Measurements from ENCODE around the gene MUC5B. TPM values are rescaled to one million over a fixed set of nuclear protein-coding genes. Genes with fewer than 3 reads are reported as not detected.

Gene MUC5B
- total RNA-seq, 1 experiment from 2014 or later = 24.3 TPM

- BruUV-seq (replicated peaks) = no TSS peak
- DNase-seq = no peak
These were observed 49.1 kb downstream of the MUC5B start for GRCh38 chr11:1271927-1272326.

GRCh38 chr11:1272531-1272930 lies 49.7 kb downstream of the MUC5B start:
- no peaks in the 10 kb centered on the region for H3K79me2 ChIP-seq (ENCODE audit: low read length)
- POLR2A ChIA-PET (ENCODE audit: unreplicated experiment) = no interaction called here
- no peak overlapping the region for H2AFZ ChIP-seq (ENCODE audit: low read length)
- H3K4me3 ChIP-seq (ENCODE audit: low read length) = no peak overlapping the region
- H3K36me3 ChIP-seq (ENCODE audit: low read depth, low read length) = no peaks in the 10 kb centered on the region
- no peak overlapping the region for H3K27ac ChIP-seq (ENCODE audit: low read length)
- no peak for DNase-seq
- no peaks in the 10 kb centered on the region for H3K4me1 ChIP-seq (ENCODE audit: insufficient read depth, low read length)
- no peaks in the 10 kb centered on the region for H3K9me3 ChIP-seq (ENCODE audit: low read length)
- no peak for ATAC-seq
- CTCF ChIA-PET = no interaction called here
- H3K9me2 ChIP-seq (replicated peaks; ENCODE audit: low read length) = no peaks in the 10 kb centered on the region
- H3F3A ChIP-seq (ENCODE audit: low read length, unreplicated experiment) = no peaks in the 10 kb centered on the region
- no peaks in the 10 kb centered on the region for H4K20me1 ChIP-seq (ENCODE audit: low read length)
- H3K27me3 ChIP-seq (ENCODE audit: low read length) = no peaks in the 10 kb centered on the region
- no peak overlapping the region for H3K4me2 ChIP-seq (ENCODE audit: low read length)
- intact Hi-C loops (cut with micrococcal nuclease) = no loop called here
- no TSS peak for BruUV-seq (replicated peaks)
- TF ChIP-seq CTCF (conservative IDR thresholded peaks at IDR 0.05; ENCODE audit: low read depth, low read length) = no peak
- no peak for TF ChIP-seq EZH2phosphoT487 (IDR thresholded peaks at IDR 0.05; ENCODE audit: borderline replicate concordance, low read length)
- TF ChIP-seq EZH2 (IDR thresholded peaks at IDR 0.05; ENCODE audit: low read length, unreplicated experiment) = no peak
- no peak overlapping the region for H3K9ac ChIP-seq (ENCODE audit: low read length)

More at GRCh38 chr11:1271927-1272326, 49.1 kb downstream of the MUC5B start:
- Histone ChIP-seq H3K9me2 (replicated peaks; ENCODE audit: low read length) (no peaks in the 10 kb centered on the region), H3K9ac (ENCODE audit: low read length) (no peak overlapping the region), H3F3A (ENCODE audit: low read length, unreplicated experiment) (no peaks in the 10 kb centered on the region), H3K9me3 (ENCODE audit: low read length) (no peaks in the 10 kb centered on the region), H3K79me2 (ENCODE audit: low read length) (no peaks in the 10 kb centered on the region), H3K4me1 (ENCODE audit: insufficient read depth, low read length) (no peaks in the 10 kb centered on the region), H4K20me1 (ENCODE audit: low read length) (no peaks in the 10 kb centered on the region), H3K27me3 (ENCODE audit: low read length) (no peaks in the 10 kb centered on the region), H3K27ac (ENCODE audit: low read length) (no peak overlapping the region), H2AFZ (ENCODE audit: low read length) (no peak overlapping the region), H3K4me3 (ENCODE audit: low read length) (no peak overlapping the region), H3K4me2 (ENCODE audit: low read length) (no peak overlapping the region), H3K36me3 (ENCODE audit: low read depth, low read length) (no peaks in the 10 kb centered on the region)
- ATAC-seq = no peak
- no peak for TF ChIP-seq EZH2 (IDR thresholded peaks at IDR 0.05; ENCODE audit: low read length, unreplicated experiment)
- no peak for TF ChIP-seq CTCF (conservative IDR thresholded peaks at IDR 0.05; ENCODE audit: low read depth, low read length)
- TF ChIP-seq EZH2phosphoT487 (IDR thresholded peaks at IDR 0.05; ENCODE audit: borderline replicate concordance, low read length) = no peak
- intact Hi-C loops (cut with micrococcal nuclease) = no loop called here
- CTCF ChIA-PET = no interaction called here
- POLR2A ChIA-PET (ENCODE audit: unreplicated experiment) = no interaction called here

- no TSS peak for BruUV-seq (replicated peaks)
- Histone ChIP-seq H3K4me2 (ENCODE audit: low read length) (no peak overlapping the region), H3K4me3 (ENCODE audit: low read length) (no peak overlapping the region), H3K9ac (ENCODE audit: low read length) (no peak overlapping the region), H3K36me3 (ENCODE audit: low read depth, low read length) (no peaks in the 10 kb centered on the region), H4K20me1 (ENCODE audit: low read length) (no peaks in the 10 kb centered on the region), H3F3A (ENCODE audit: low read length, unreplicated experiment) (no peaks in the 10 kb centered on the region), H3K9me3 (ENCODE audit: low read length) (no peaks in the 10 kb centered on the region), H3K9me2 (replicated peaks; ENCODE audit: low read length) (no peaks in the 10 kb centered on the region), H2AFZ (ENCODE audit: low read length) (no peak overlapping the region), H3K27ac (ENCODE audit: low read length) (no peak overlapping the region), H3K27me3 (ENCODE audit: low read length) (no peaks in the 10 kb centered on the region), H3K79me2 (ENCODE audit: low read length) (no peaks in the 10 kb centered on the region), H3K4me1 (ENCODE audit: insufficient read depth, low read length) (no peaks in the 10 kb centered on the region)
- ChIA-PET CTCF (no interaction called here), POLR2A (ENCODE audit: unreplicated experiment) (no interaction called here)
- TF ChIP-seq EZH2 (IDR thresholded peaks at IDR 0.05; ENCODE audit: low read length, unreplicated experiment) (no peak), EZH2phosphoT487 (IDR thresholded peaks at IDR 0.05; ENCODE audit: borderline replicate concordance, low read length) (no peak), CTCF (conservative IDR thresholded peaks at IDR 0.05; ENCODE audit: low read depth, low read length) (no peak)
- ATAC-seq (no peak), DNase-seq (no peak)
- intact Hi-C loops (cut with micrococcal nuclease) = no loop called here
These were observed 51.6 kb downstream of the MUC5B start for GRCh38 chr11:1274501-1274900.

Data from PC-3 (cell line).